Measurements from ENCODE around the gene FSHR. TPM values are rescaled to one million over a fixed set of nuclear protein-coding genes. Genes with fewer than 3 reads are reported as not detected.

Gene FSHR
- total RNA-seq, 6 donors from 2014 or later = not detected

DNA sequence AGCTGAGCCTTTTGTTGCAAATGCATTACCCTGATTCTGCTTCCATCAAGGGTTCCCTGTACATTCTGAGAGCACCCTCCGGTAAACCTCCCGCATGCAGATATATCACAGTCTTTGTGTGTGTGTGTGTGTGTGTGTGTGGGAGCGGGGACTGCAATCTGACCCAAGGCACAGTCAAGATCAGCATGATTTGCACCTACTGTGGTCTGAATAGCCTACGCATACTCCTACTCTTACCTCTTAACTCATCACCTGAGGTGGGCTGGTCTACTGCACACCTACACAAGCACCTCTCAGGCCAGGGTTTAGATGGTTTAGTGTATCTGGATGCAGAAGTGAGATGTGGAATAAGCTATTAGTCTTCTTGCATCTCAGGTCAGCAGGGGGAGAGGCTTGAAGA lies 174.6 kb downstream of the FSHR start:
- Histone ChIP-seq H3K27ac (no peak overlapping the region), H3K27me3 (no peaks in the 10 kb centered on the region), H3K4me3 (no peak overlapping the region), H3K36me3 (no peaks in the 10 kb centered on the region), H3K9me3 (no peaks in the 10 kb centered on the region), H3K4me1 (no peaks in the 10 kb centered on the region)
- no peak for DNase-seq
- TF ChIP-seq EP300 (IDR thresholded peaks at IDR 0.05) (no peak), POLR2A (IDR thresholded peaks at IDR 0.05) (no peak)
- TF ChIP-seq, protein P1, sequence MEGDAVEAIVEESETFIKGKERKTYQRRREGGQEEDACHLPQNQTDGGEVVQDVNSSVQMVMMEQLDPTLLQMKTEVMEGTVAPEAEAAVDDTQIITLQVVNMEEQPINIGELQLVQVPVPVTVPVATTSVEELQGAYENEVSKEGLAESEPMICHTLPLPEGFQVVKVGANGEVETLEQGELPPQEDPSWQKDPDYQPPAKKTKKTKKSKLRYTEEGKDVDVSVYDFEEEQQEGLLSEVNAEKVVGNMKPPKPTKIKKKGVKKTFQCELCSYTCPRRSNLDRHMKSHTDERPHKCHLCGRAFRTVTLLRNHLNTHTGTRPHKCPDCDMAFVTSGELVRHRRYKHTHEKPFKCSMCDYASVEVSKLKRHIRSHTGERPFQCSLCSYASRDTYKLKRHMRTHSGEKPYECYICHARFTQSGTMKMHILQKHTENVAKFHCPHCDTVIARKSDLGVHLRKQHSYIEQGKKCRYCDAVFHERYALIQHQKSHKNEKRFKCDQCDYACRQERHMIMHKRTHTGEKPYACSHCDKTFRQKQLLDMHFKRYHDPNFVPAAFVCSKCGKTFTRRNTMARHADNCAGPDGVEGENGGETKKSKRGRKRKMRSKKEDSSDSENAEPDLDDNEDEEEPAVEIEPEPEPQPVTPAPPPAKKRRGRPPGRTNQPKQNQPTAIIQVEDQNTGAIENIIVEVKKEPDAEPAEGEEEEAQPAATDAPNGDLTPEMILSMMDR (IDR thresholded peaks at IDR 0.05) = no peak
- no peak for ATAC-seq (ENCODE audit: low FRiP score in 2 of 2)
- WGBS, 2 donors = 98 to 100% methylated on average over 4 of the region's 4 CpGs

GRCh38 chr2:48978131-48978530 lies 176.2 kb downstream of the FSHR start:
- no peak overlapping the region for H3K27ac ChIP-seq
- H3K4me3 ChIP-seq = no peak overlapping the region
- H3K27me3 ChIP-seq = no peaks in the 10 kb centered on the region
- no peaks in the 10 kb centered on the region for H3K4me1 ChIP-seq
- no peak for DNase-seq
- no peaks in the 10 kb centered on the region for H3K9me3 ChIP-seq
- ATAC-seq (ENCODE audit: low FRiP score in 2 of 2) = no peak
- TF ChIP-seq POLR2A (IDR thresholded peaks at IDR 0.05) = no peak
- no peaks in the 10 kb centered on the region for H3K36me3 ChIP-seq

DNA sequence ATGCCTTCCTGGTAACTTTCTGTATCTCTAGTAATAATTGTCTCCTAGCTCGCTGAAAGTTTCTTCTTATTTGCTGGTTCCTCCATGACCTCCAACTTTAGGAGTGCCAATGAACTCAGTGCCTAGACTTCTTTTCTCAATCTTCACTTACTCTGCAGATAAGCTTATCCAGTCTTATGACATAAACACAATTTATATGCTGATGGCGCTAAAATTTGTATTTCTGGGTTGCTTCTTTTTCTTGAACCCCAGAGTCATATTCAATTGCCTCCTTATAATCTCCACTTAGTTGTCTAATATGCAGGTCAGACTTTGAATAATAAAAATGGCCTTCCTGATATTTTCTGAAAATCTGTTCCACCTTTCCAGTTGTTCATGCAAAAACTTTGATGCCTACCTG lies 182.5 kb downstream of the FSHR start:
- H3K27ac ChIP-seq = no peak overlapping the region
- TF ChIP-seq EP300 (IDR thresholded peaks at IDR 0.05) (no peak), POLR2A (IDR thresholded peaks at IDR 0.05) (no peak), POLR2AphosphoS5 (IDR thresholded peaks at IDR 0.05) (no peak)
- TF ChIP-seq, protein P1 (IDR thresholded peaks at IDR 0.05) = no peak
- WGBS, 2 donors = 94% methylated on average over 2 of the region's 2 CpGs
- no peak for ATAC-seq (ENCODE audit: low FRiP score in 2 of 2)
- no peak overlapping the region for H3K4me3 ChIP-seq
- H3K4me1 ChIP-seq = no peaks in the 10 kb centered on the region
- H3K9me3 ChIP-seq = no peaks in the 10 kb centered on the region
- DNase-seq = no peak
- H3K36me3 ChIP-seq = no peaks in the 10 kb centered on the region
- H3K27me3 ChIP-seq = no peaks in the 10 kb centered on the region

DNA sequence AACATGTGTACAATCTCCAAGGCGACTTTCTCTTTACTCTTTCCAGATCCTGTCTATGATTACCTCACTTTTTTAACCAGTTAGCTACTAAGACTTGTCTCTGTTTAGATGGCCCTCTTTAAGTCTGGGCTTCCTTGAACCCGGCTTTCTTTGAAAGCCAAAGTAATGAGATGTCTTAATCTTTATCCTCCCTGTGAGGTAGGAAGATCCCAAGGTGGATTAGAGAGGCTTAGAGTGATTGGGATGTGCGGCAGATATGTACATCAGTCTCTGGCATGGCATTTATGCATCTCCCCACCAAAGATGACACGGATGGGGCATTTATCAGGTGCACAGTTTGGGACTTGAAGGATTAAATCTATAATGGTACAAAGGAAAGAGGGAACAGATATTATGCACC lies 186.3 kb downstream of the FSHR start:
- DNase-seq (no peak), ATAC-seq (ENCODE audit: low FRiP score in 2 of 2) (no peak)
- TF ChIP-seq EP300 (IDR thresholded peaks at IDR 0.05) = no peak
- TF ChIP-seq, protein P1 (IDR thresholded peaks at IDR 0.05) = no peak
- no peaks in the 10 kb centered on the region for H3K27me3 ChIP-seq
- no peaks in the 10 kb centered on the region for H3K36me3 ChIP-seq
- no peak overlapping the region for H3K27ac ChIP-seq
- no peak overlapping the region for H3K4me3 ChIP-seq
- 80 to 82% methylated on average over 4 of the region's 4 CpGs for WGBS, 2 donors
- no peaks in the 10 kb centered on the region for H3K9me3 ChIP-seq
- H3K4me1 ChIP-seq = no peaks in the 10 kb centered on the region

DNA sequence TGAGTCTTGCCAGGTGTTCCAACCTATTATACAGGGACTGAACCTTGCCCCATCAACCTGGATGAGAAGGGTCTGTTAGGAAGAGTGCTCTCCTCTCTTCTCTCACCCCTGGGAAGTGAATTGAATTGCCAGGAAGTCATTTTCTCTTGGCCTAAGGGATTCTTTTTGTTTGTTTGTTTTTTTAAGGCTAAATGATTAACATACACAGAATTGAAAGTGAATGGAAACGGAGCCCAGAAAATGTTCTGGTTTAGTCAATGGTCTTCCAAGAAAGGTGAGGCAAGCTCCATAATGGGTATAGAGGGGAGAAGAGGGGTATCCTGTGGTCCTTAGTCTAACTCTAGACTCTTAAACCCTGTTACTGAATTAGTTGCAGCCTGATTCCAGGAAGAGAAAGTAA lies 189.1 kb downstream of the FSHR start:
- no peak for ATAC-seq (ENCODE audit: low FRiP score in 2 of 2)

More for the DNA sequence above, 189.1 kb downstream of the FSHR start:
- Histone ChIP-seq H3K27me3 (no peaks in the 10 kb centered on the region), H3K4me1 (no peaks in the 10 kb centered on the region), H3K9me3 (no peaks in the 10 kb centered on the region), H3K4me3 (no peak overlapping the region), H3K27ac (no peak overlapping the region), H3K36me3 (no peaks in the 10 kb centered on the region)
- no peak for TF ChIP-seq POLR2AphosphoS5 (IDR thresholded peaks at IDR 0.05)
- TF ChIP-seq EP300 (IDR thresholded peaks at IDR 0.05) = no peak
- no peak for TF ChIP-seq POLR2A (IDR thresholded peaks at IDR 0.05)
- TF ChIP-seq, protein P1 (IDR thresholded peaks at IDR 0.05) = no peak
- DNase-seq = no peak
- WGBS, 2 donors = 54 to 57% methylated on average over 1 of the region's 1 CpG

Measured in upper lobe of left lung (tissue), 6 donors.